Measurements from ENCODE around the gene MEIOB.

GRCh38 chr16:1913327-1914083, 41.5 kb upstream of the MEIOB start:
- no peak for TF ChIP-seq CTCF (IDR thresholded peaks at IDR 0.05)
- TF ChIP-seq POLR2A (IDR thresholded peaks at IDR 0.05) = no peak

All from right lobe of liver (tissue), 4 donors.